Stimulated activated CD8-positive, alpha-beta memory T cell treated with anti-CD3 and anti-CD28 coated beads, Interleukin-7, amount 100 ng/mL, for 4 hours (primary cell): Measurements from ENCODE around the gene EGLN2.
"Not testable (repeated sequence)": the region's sequence is repeated elsewhere in the genome, so short reads cannot be mapped to it uniquely, and the experiment has no call there.

Source experiments
- DNase-seq, 2 donors: peaks; one replicate each; pipeline ENCODE4 v3.0.0-alpha.2; 2020; ENCODE audit warnings: low read depth in 2 of 2

The EGLN2 gene

GRCh38 chr19:40776932-40777644 lies 21.9 kb upstream of the EGLN2 start:
- peak; percentile 79 to 90 for DNase-seq

- DNase-seq, result no peak
Observed at GRCh38 chr19:40777645-40777936, 21.4 kb upstream of the EGLN2 start.

GRCh38 chr19:40777937-40778705 lies 20.9 kb upstream of the EGLN2 start, which contains the start of gene RAB4B:
RAB4B (plus strand) TSS chr19:40778247; CDS start chr19:40778376, 129 bp downstream.
- DNase-seq, result peak; percentile 99 to 100

- DNase-seq, result no peak
Observed at GRCh38 chr19:40778706-40779284, 20.2 kb upstream of the EGLN2 start.

GRCh38 chr19:40780582-40780981 lies 18.4 kb upstream of the EGLN2 start:
- DNase-seq, result no peak

GRCh38 chr19:40781140-40781539 lies 17.9 kb upstream of the EGLN2 start:
- no peak for DNase-seq

GRCh38 chr19:40783711-40784110 lies 15.3 kb upstream of the EGLN2 start:
- DNase-seq, result no peak

GRCh38 chr19:40784146-40784545 lies 14.8 kb upstream of the EGLN2 start:
- not testable (repeated sequence) for DNase-seq

GRCh38 chr19:40785526-40785925 lies 13.5 kb upstream of the EGLN2 start:
- DNase-seq, result no peak

GRCh38 chr19:40786060-40787037 lies 12.6 kb upstream of the EGLN2 start:
- DNase-seq, result no peak

- no peak for DNase-seq
Observed at GRCh38 chr19:40791349-40791748, 7.6 kb upstream of the EGLN2 start.

- DNase-seq, result no peak
Observed at GRCh38 chr19:40791996-40792395, 7.0 kb upstream of the EGLN2 start.

- no peak for DNase-seq
Observed at GRCh38 chr19:40797166-40797962, 1.6 kb upstream of the EGLN2 start.

GRCh38 chr19:40797963-40798682 lies 868 bp upstream of the EGLN2 start:
- peak in 1 of 2 donors; percentile 53 for DNase-seq

GRCh38 chr19:40799558-40800338 lies 757 bp downstream of the EGLN2 start:
- DNase-seq, result no peak

- no peak for DNase-seq
Observed at GRCh38 chr19:40800339-40800996, 1.5 kb downstream of the EGLN2 start.

- DNase-seq, result no peak
Observed at GRCh38 chr19:40800997-40801377, 2.0 kb downstream of the EGLN2 start.

GRCh38 chr19:40801426-40802299 lies 2.7 kb downstream of the EGLN2 start:
- no peak for DNase-seq
